GM10248 (cell line): ENCODE results near the gene SBNO2.

ENCODE experiments used
- CTCF ChIA-PET: fragments of 300-600 bp; sonication (Branson Sonifier 250); formaldehyde crosslinking; extraction: SDS; loops from one replicate; lab custom pipeline; 2021; ENCODE audit warnings: antibody characterized with exemption; lab: Yijun Ruan, JAX
- POLR2A ChIA-PET: fragments of 350-650 bp; sonication (Branson Sonifier 250); formaldehyde crosslinking; extraction: SDS; loops from one replicate; lab custom pipeline; 2020; ENCODE audit warnings: antibody characterized with exemption; lab: Yijun Ruan, JAX
- DNase-seq: peaks from one replicate; pipeline ENCODE4 v3.0.0; 2012; ENCODE audit errors: extremely low spot score
- TF ChIP-seq, protein P1 (sequence below): IDR thresholded peaks from 2 replicates; pipeline ENCODE4 v1.5.1; 2012; ENCODE audit warnings: mild to moderate bottlenecking, low read depth; ENCODE audit errors: extremely low read depth, missing control alignments, control extremely low read depth

SBNO2 gene

DNA sequence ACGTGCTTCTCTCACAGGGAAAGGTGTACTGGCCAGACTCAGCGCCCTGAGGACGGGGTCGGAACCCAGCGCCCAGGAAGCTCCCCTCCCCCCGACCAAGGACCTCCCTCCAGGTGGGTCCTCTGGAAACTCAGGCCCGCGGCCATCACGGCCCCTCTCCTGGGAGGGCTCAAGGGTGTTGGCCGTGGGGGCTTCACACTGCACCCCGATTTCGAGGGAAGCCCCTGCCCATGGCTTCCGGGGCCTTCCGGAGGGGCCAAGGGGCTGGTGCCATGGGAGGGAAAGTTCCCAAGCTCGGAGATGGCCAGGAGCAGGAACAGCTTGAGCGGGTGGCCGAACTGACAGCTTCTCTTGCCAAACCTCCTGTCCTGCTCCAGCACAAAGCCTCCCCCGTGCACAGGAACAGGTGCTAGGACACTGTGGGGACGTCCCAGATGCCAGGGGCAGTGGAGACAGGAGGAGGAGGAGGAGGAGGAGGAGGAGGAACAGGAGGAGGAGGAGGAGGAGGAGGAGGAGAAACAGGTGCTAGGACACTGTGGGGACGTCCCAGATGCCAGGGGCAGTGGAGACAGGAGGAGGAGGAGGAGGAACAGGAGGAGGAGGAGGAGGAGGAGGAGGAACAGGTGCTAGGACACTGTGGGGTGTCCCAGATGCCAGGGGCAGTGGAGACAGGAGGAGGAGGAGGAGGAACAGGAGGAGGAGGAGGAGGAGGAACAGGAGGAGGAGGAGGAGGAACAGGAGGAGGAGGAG is 10.0 kb downstream of the SBNO2 start:
- POLR2A ChIA-PET = interaction anchor here (0.5 kb wide), 1 partner anchor 52 kb away, joined by 3 read pairs; no protein-coding TSS in a partner anchor
- TF ChIP-seq, protein P1, sequence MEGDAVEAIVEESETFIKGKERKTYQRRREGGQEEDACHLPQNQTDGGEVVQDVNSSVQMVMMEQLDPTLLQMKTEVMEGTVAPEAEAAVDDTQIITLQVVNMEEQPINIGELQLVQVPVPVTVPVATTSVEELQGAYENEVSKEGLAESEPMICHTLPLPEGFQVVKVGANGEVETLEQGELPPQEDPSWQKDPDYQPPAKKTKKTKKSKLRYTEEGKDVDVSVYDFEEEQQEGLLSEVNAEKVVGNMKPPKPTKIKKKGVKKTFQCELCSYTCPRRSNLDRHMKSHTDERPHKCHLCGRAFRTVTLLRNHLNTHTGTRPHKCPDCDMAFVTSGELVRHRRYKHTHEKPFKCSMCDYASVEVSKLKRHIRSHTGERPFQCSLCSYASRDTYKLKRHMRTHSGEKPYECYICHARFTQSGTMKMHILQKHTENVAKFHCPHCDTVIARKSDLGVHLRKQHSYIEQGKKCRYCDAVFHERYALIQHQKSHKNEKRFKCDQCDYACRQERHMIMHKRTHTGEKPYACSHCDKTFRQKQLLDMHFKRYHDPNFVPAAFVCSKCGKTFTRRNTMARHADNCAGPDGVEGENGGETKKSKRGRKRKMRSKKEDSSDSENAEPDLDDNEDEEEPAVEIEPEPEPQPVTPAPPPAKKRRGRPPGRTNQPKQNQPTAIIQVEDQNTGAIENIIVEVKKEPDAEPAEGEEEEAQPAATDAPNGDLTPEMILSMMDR = no peak
- CTCF ChIA-PET = no interaction called here
- DNase-seq = no peak

DNA sequence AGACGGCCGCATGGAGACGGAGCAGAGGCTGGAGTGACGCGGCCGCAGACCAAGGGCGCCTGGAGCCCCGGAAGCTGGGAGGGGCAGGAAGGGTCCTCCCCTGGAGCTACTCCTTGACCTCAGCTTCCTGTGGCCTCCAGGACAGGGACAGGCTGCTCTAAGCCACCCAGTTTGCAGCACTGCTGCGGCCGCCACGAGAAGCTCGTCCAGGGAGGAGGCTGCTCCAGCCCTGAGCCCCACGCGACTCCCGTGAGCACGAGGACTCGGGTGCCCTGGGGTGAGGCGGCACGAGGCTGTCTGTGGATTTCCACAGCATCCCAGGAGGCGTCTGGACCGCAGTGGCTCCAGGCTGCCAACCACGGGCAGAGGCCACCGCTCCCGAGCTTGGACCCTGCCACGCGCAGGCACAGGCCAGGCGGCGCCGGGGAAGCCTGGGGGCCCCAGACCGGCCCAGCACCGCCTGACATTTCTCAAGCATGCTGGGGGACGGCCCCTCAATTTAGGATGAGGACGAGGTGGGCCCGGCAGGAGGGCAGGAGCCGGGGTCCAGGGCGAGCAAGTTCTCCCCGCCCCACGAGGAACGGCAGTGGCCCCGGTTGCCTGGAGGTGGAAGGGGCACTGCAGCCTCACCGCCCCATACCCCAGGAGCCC is 10.7 kb downstream of the SBNO2 start:
- CTCF ChIA-PET = interaction anchor here (1.5 kb wide), 1 partner anchor 81 kb away, joined by 3 read pairs; no protein-coding TSS in a partner anchor
- TF ChIP-seq, protein P1 = no peak
- POLR2A ChIA-PET = interaction anchor here (0.5 kb wide), 1 partner anchor 53 kb away, joined by 3 read pairs; no protein-coding TSS in a partner anchor
- no peak for DNase-seq

DNA sequence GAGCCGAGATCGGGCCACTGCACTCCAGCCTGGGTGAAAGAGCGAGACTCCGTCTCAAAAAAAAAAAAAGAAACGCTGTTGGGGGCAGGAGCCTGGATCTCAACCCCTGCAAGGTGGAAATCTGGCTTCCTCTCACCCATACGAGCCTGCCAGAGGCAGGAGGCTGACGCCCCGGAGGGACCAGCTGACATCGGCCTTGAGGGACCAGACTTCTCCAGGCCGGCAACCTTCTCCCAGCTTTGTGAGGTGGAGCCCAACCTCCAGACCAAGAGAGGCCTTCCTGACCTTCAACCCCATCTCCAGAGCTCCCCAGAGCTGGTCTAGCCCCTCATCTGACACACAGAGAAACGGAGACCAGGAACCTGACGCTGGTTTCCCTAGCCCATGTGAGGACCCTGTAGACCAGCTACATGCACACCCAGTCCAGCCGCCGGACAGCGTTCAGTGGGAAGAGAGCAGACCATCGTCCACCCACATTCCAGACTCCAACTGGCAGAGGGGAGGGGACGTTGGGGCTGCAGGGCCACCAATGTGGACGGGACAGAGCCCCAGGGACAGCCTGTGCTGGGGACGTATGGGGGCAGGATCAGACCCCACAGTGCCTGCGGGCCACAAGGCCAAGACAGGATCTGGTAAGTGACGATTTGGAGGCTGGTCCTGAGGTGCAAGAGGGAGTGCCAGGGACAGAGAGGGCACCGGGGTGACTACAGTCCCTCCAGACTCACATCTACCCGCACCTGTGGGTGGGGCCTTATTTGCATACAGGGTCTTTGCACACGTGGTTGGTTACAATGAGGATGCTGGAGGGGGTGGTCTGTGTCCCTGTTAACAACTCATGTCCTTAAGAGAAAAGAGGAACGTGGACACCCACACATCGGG is 11.4 kb downstream of the SBNO2 start:
- CTCF ChIA-PET = interaction anchor here (1.5 kb wide), 1 partner anchor 82 kb away, joined by 3 read pairs; no protein-coding TSS in a partner anchor
- TF ChIP-seq, protein P1 = no peak
- DNase-seq = no peak

DNA sequence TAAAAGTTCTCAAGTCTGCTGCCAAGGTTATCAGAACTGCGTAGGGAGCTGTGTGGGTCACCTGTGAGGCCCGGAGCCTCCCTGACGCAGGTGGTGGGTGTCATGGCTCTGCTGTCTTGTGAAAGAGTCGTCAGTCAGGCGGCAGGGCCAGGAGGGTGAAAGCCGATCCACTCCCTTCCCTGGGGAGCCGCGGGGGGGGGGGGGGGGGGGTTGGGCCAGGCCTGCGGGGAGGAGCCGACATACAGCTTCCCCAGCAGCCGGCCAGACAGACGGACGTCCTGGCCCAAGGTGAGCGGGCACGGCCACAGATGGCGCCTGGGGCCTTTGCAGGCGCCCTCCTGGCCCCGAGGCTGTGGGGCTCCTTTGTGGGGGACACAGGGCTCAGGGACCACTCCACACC is 12.4 kb downstream of the SBNO2 start:
- no peak for DNase-seq
- ChIA-PET CTCF (no interaction called here), POLR2A (no interaction called here)
- TF ChIP-seq, protein P1 = no peak

More for the DNA sequence above, 11.4 kb downstream of the SBNO2 start:
- POLR2A ChIA-PET = no interaction called here

DNA sequence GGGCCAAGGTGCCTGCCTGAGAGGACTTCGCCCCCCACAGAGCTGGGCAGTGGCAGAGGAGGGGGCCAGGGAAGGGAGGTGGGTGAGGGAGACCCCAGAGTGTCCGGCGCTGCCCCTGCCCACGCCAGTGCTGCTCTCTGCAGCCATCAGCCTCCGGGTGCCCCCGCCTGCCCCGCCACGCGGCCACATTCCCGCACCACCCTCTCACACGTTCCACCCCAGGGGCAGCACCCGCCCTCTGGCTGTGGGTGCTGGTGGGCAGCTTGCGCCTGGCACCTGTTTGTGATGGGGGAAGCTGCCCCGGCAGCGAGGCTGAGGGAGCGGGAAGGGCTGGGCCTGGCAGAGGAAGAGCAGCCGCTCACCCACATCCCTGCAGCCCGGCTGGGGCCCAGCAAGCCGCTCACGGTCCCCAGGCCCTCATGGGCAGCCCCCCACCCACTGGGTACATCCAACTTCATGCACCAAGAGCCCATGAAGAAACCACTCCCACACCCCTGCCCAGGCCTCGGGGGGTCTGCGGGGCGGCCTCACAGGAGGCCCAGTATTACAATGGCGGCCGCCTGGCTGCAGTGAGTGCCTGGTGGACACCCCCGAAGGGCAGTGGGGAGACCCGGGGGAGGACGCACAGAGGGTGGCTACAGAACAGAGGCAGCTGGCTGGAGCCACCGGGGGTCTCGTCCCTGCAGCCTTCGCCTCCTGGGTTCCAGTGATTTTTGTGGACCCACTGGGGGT is 14.0 kb downstream of the SBNO2 start:
- POLR2A ChIA-PET = no interaction called here
- CTCF ChIA-PET = no interaction called here
- TF ChIP-seq, protein P1 = no peak
- DNase-seq = no peak
